GM18520 (cell line): ENCODE measurements around the gene MORN4.
"Not testable (repeated sequence)": the region's sequence is repeated elsewhere in the genome, so short reads cannot be mapped to it uniquely, and the experiment has no call there.

Source experiments
- ATAC-seq: cut with Tn5 transposase; IDR thresholded peaks from one replicate; pipeline ENCODE4 v1.9.1; 2021; ENCODE audit not compliant: unreplicated experiment

The MORN4 gene

DNA sequence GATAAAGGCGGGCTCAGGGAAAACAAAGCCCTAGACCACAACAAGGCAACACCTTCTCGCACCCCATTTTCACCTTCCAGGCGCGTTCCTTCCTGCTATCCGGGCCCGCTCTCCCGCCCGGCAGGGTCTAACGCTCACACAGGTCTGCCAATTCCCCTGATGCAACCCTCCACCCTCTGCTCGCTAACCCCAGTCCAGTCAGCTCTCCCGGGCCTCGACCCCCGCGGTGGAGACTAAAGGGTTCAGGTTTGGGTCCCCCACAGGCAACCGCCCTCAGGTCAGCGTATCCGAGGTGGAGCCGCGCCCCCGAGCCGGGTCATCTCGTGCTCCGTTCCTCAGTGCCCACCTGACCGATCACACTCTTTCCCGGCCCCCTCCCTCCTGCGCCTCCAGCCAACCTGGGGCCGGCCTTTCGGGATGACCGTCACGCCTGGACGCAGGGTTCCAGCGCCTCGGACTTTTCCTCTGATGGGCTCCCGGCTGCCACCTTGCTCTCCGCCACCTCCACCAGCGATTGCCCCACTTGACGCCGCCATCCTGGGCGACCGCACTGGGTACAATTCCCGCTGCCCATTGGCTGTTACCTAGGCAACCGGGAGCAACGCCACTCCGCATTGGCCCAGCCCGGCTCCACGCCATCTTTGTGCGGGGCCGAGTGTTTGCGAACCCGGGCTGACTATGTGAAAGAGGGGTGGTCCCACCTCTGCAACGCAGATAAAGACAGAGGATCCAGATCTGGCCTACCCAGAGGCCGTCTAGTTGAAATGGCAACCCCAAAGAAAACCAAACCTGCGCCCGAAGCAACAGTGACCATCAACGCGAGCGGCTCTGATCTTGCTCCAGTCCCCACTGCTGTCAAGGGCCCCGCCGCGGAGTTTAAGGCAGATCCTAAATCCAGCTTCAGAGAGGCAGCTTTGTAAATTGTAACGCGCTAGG lies at the start of gene MORN4:
MORN4 (minus strand) TSS at position 552 of the 936 bp plus-strand sequence. CDS start 13,847 bp downstream, outside the sequence.
- ATAC-seq, result peak; percentile 95

- no peak for ATAC-seq
Measured at GRCh38 chr10:97682042-97682441, 48.7 kb upstream of the MORN4 start.

DNA sequence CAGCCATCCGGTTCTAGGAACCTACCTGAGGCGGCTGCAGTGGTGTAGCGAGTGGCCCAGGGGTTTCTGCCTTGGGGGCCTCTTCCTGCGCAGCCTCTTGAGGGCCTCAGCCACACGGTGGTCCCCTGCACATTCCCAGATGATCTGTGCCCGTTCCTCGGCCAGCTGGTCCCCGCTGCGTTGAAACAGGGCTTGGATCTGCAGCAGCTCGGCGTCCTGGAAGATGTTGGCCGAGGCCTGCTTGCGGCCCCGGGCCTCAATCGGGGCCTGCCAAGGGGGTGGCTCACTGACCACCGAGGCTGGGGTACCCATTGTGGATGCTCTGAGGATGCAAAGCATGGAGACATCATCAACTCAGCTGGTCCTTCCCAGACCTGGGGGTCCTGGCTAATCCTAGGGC lies 46.3 kb upstream of the MORN4 start:
- no peak for ATAC-seq

DNA sequence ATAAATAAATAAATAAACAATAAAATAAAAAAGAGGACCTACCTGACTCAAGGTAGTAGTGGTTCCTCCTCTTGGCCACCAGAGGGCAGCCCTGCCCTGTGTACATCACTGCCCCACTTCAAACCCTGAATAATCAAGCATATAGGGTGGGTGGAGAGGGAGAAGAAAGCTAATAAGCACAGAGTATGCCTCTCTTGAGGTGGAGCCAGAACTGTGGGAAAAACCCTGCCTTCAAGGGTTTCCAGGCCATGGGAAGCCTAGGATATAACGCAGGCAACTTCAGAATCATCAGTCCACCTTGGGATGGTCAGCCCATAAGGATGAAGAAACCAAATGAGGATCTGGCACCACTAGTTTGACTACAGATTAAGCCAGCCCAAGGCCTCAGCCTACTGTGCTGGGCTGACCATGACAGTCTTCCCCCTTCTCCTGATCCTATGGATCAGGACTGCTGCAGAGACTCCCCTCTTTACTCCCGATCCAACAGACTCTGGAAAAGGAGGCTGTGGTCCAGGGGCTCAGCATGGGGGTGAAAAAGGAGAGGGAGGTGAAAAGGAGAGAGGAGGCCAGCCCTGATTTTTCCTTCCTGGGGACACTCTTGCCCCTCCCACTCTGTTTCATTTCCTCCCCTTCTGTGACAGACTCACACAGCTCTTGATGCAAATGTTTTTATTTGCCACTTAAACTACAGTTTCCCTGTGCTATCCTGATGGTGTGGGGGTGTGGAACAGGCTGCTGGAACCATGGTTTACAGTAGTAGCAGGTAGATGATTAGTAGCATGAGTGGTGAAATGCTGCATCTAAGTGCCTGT lies 43.7 kb upstream of the MORN4 start:
- no peak for ATAC-seq

GRCh38 chr10:97675222-97675621 lies 41.9 kb upstream of the MORN4 start:
- no peak for ATAC-seq

DNA sequence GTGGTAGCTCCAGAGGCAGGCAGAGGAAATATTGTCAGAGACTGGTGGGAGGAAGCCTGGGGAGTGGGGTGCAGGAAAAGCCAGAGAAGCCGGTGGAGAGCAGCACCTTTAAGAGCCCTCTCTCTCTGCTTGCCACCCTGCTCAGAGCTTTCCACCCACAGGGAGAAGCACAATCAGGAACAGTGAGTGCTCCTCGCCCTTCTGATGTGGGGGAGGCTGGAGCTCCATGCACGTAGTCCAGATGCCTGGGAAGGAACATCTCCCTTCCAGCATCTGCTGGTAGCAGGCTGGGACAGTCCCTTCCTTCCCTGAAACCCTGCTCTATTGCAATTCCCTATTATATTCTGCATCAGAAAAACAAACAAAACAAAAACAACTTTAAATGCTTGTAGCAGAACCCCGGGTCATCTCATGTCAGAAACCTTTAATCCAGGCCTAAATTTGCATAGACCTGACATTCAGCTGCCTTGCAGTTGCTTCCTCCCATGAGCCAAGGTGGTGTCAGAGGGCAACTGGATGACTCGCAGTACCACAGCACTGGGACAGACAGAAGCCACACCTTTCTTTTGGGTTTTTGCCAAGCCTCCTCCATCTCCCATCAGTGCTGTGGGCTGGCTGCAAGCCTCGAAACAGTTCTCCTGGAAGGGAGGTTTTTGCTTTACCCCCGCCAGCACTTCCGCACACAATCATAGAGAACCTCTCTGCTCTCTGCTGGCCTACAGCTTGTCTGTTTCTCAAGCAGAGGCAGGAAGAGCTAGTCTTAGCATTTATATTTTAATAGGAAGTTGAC lies 40.6 kb upstream of the MORN4 start:
- ATAC-seq, result no peak

GRCh38 chr10:97669571-97669970 lies 36.3 kb upstream of the MORN4 start:
- ATAC-seq, result no peak

DNA sequence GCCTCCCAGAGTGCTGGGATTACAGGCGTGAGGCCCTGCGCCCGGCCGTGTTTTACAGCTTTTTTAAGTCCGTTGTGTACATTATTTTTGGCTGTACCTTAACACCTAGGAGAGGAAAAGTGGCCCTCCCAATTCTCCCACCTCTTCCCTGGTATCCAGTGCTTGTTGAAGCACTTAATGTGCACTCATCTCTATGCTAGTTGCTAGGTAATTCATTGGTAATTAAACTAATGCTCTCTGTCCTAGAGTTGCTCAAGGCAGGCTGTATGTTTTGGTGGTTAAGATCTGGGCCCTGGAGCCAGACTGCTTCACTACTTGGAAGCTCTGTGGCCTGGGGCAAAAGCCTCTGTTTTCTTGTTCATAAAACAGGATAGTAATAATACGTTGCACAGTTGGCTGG lies 34.2 kb upstream of the MORN4 start:
- no peak for ATAC-seq

DNA sequence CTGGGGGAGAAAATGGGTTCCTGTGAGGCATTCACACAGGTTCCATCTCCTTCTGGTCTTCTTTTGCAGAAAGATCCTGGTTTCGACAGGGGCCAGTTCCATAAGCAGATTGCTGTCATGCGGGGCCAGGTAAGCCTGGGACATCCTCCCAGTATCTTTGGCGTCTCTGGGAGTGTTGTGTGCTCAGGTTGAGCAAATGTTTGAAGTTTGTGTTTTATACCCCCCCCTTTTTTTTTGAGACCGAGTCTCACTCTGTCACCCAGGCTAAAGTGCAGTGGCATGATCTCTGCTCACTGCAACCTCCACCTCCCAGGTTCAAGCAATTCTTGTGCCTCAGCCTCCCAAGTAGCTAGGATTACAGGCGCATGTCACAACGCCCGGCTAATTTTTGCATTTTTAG lies 33.7 kb upstream of the MORN4 start:
- no peak for ATAC-seq

- no peak for ATAC-seq
Measured at GRCh38 chr10:97664282-97664850, 31.1 kb upstream of the MORN4 start.

- no peak for ATAC-seq
Measured at GRCh38 chr10:97659589-97659988, 26.3 kb upstream of the MORN4 start.

DNA sequence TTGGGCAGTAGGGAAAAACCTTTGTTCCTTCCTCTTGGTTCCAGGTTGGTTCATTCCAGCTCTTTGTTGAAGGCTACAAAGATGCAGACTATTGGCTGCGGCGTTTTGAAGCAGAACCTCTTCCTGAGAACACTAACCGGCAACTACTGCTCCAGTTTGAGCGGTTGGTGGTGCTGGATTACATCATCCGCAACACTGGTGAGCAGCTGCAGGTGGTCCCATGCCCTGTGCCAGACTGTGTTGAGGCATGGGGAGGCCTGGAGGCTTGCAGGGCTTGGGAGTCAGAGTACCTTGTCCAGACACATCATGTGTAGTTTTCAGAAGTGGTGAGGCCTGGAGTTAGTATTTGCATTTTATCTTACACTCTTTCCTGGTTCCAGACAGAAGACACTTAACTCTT lies 23.5 kb upstream of the MORN4 start:
- ATAC-seq, result no peak

GRCh38 chr10:97651773-97652172 lies 18.5 kb upstream of the MORN4 start:
- no peak for ATAC-seq

DNA sequence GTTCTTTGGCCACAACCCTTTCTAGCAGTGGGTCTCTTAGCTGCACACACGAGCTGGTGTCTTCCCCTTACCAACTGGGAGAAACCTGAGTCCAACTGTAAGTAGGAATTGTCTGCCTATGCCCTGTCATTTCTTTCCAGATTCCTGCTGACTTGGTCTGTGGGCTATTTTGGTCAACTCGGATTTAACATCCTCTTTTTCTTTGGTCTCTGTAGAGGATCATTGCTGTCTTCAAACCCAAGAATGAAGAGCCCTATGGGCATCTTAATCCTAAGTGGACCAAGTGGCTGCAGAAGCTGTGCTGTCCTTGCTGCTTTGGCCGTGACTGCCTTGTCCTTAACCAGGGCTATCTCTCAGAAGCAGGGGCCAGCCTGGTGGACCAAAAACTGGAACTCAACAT lies 17.4 kb upstream of the MORN4 start:
- ATAC-seq, result no peak

GRCh38 chr10:97649405-97649750 lies 16.1 kb upstream of the MORN4 start:
- not testable (repeated sequence) for ATAC-seq

DNA sequence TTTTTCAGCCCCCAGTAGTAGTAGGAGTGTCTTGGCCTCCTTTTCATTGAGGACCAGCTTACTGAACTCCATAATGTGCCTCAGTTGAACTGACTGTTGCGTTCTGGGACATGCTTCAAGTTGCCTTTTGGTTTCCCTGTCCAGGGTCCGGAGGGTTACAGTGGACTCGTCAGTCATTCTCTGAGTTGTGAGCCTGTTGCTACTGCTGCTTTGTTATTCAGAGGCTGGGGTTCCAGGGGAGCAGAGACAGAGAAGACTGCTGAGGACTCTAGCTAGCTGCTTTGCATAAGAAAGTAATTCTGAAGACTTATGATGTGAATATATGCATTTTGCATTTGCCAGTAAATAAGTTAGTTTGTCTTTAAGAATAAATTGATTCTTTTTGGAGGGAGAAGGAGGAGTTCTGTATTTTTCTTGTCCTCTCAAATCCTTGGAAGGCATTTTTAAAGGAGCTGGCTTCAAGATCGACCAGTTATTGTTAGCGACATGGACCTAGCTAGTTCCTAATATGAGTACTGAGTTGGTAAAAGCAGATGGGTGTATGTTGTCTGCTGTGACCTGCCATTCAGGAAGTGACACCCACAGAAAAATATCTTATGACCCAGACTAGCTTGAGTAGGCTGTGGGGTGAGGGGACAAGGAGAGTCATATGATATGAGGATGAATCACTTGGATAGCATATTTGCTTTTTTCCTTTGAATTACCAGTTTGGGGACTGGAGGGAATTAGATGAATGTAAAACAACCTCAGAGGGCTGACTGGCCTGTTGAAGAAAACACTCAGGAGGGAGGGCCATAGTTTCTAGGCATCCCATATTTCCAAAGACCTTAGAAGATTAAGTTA lies 15.5 kb upstream of the MORN4 start:
- peak; percentile 95 for ATAC-seq

GRCh38 chr10:97647556-97647955 lies 14.3 kb upstream of the MORN4 start:
- ATAC-seq, result no peak

DNA sequence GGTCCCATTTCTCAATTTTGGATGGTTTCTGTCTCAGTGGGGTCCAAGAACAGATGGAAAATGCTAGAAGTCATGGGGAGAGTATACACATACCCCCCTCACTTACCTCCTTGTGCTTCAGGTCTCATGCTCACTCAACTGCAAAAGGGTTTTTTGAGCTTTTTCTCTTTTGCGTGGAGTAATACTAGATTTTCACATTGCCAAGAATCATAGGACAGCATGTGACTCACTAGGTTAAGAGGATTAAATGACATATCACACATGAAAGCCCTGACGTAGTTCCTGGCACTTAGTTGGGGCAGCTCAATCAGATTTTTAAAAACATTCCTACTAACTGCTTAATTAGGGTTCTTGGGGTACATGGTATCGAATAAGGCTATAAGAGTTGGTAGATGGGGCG lies 11.6 kb upstream of the MORN4 start:
- no peak for ATAC-seq

- ATAC-seq, result no peak
Measured at GRCh38 chr10:97643441-97643985, 10.2 kb upstream of the MORN4 start.
